Esophagus squamous epithelium (tissue), 5 donors: ENCODE results near the gene OPRM1. TPM values are rescaled to one million over a fixed set of nuclear protein-coding genes. Genes with fewer than 3 reads are reported as not detected.
A peak's percentile ranks its signal among the peaks of the same experiment; 100 is the strongest.

ENCODE experiments used
- DNase-seq: peaks from one replicate; lab custom pipeline; 2025; lab: John Stamatoyannopoulos, UW
- H3K27ac ChIP-seq, 4 donors: fragments of 200-600 bp; sonication (generic); one replicate each; pipeline ENCODE4 v1.5.1; 2016 to 2019; ENCODE audit warnings: mild to moderate bottlenecking in 1 of 4
- H3K27me3 ChIP-seq, 4 donors: fragments of 200-600 bp; sonication (generic); 1 replicate in 3 of 4; 2 replicates in 1 of 4; pipeline versions ENCODE4 v1.5.1 to v1.6.0; 2017 to 2021; ENCODE audit warnings: antibody characterized with exemption in 1 of 4
- H3K36me3 ChIP-seq, 3 donors: fragments of 200-600 bp; sonication (generic); one replicate each; pipeline ENCODE4 v1.5.1; 2016 to 2019
- H3K4me1 ChIP-seq, 3 donors: fragments of 200-600 bp; sonication (generic); one replicate each; pipeline ENCODE4 v1.5.1; 2017 to 2019
- H3K4me3 ChIP-seq, 4 donors: fragments of 200-600 bp; sonication (generic); 1 replicate in 3 of 4; 2 replicates in 1 of 4; pipeline ENCODE4 v1.5.1; 2016 to 2019; ENCODE audit warnings: mild to moderate bottlenecking in 2 of 4, moderate library complexity in 1 of 4
- H3K9me3 ChIP-seq, 3 donors: fragments of 200-600 bp; sonication (generic); one replicate each; pipeline ENCODE4 v1.5.1; 2016 to 2019
- CTCF ChIP-seq, 6 experiments: fragments of 450-650 bp in 4 of 6; fragments of 200-600 bp in 2 of 6; sonication (generic) in 2 of 6; IDR thresholded peaks; one replicate each; pipeline ENCODE4 v1.5.1; 2016 to 2019; ENCODE audit warnings: antibody characterized with exemption in 6 of 6, mild to moderate bottlenecking in 4 of 6, moderate library complexity in 4 of 6
- POLR2A ChIP-seq, 4 donors: fragments of 450-650 bp; IDR thresholded peaks; one replicate each; pipeline ENCODE4 v1.6.1; 2017; ENCODE audit warnings: antibody characterized with exemption in 4 of 4, mild to moderate bottlenecking in 4 of 4, moderate library complexity in 3 of 4
- WGBS, 2 donors: methylation state at CpG; one replicate each; pipeline ENCODE4 v1.1.5; 2018; 5-methylcytosine and 5-hydroxymethylcytosine counted together
- intact Hi-C: fragments of 100-400 bp; cut with DNase I; formaldehyde crosslinking; loops from one replicate; pipeline ENCODE4 v1.15.0; 2022
- total RNA-seq, 4 donors: library from RNA; depleted of rRNA; stranded (reverse); fragments of >200 nt; gene quantifications; one replicate each; pipeline ENCODE4 v1.1.0, GENCODE V29; 2016
- donor health status: DM: yes; HTN: yes; CAD: no.

The OPRM1 gene
- total RNA-seq, 4 donors from 2014 or later: not detected

- Histone ChIP-seq H3K4me1 (no peaks in the 10 kb centered on the region), H3K27me3 (no peaks in the 10 kb centered on the region), H3K36me3 (no peaks in the 10 kb centered on the region), H3K9me3 (no peaks in the 10 kb centered on the region), H3K27ac (no peak overlapping the region), H3K4me3 (no peak overlapping the region)
- WGBS, 2 donors: 43 to 53% methylated on average over 1 of the region's 1 CpG
- TF ChIP-seq CTCF (IDR thresholded peaks at IDR 0.05) (no peak), POLR2A (IDR thresholded peaks at IDR 0.05) (no peak)
- DNase-seq: no peak
- intact Hi-C loops: no loop called here
Observed at GRCh38 chr6:154285826-154286225, 246.8 kb downstream of the OPRM1 start.

- TF ChIP-seq POLR2A (IDR thresholded peaks at IDR 0.05) (no peak), CTCF (IDR thresholded peaks at IDR 0.05) (no peak)
- Histone ChIP-seq H3K4me1 (peaks cover 0 to 15% (median 0%) of the 10 kb centered on the region in 3 donors), H3K27me3 (no peaks in the 10 kb centered on the region), H3K4me3 (no peak overlapping the region), H3K9me3 (no peaks in the 10 kb centered on the region), H3K36me3 (no peaks in the 10 kb centered on the region), H3K27ac (no peak overlapping the region)
- intact Hi-C loops: no loop called here
- no peak for DNase-seq
- WGBS, 2 donors: 88 to 90% methylated on average over 6 of the region's 6 CpGs
Observed at GRCh38 chr6:154289818-154290508, 250.9 kb downstream of the OPRM1 start.

DNA sequence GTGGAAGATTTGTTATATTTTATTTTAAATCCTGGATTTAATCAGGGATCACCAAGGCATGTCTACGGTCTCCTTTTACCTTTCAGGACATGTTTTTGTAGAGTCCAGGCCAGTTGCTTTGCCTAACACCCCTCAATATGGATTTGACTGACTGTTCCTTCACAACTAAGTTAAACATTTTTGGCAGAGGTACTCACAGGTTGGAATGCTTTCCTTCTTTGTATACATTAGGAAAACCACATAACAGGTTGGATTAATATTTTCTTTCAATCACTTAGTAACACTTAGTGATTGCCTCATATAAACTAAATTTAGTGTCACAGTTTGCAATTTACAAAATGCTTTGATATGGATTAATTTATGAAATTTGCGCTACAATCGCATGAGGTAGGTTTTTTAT, 253.0 kb downstream of the OPRM1 start:
- H3K4me3 ChIP-seq: no peak overlapping the region
- TF ChIP-seq POLR2A (IDR thresholded peaks at IDR 0.05) (no peak), CTCF (IDR thresholded peaks at IDR 0.05) (no peak)
- peaks cover 0 to 22% (median 0%) of the 10 kb centered on the region in 3 donors for H3K4me1 ChIP-seq
- intact Hi-C loops: no loop called here
- DNase-seq: no peak
- H3K36me3 ChIP-seq: no peaks in the 10 kb centered on the region
- no peaks in the 10 kb centered on the region for H3K27me3 ChIP-seq
- 30 to 58% methylated on average over 3 of the region's 3 CpGs for WGBS, 2 donors
- H3K9me3 ChIP-seq: no peaks in the 10 kb centered on the region
- H3K27ac ChIP-seq: no peak overlapping the region

DNA sequence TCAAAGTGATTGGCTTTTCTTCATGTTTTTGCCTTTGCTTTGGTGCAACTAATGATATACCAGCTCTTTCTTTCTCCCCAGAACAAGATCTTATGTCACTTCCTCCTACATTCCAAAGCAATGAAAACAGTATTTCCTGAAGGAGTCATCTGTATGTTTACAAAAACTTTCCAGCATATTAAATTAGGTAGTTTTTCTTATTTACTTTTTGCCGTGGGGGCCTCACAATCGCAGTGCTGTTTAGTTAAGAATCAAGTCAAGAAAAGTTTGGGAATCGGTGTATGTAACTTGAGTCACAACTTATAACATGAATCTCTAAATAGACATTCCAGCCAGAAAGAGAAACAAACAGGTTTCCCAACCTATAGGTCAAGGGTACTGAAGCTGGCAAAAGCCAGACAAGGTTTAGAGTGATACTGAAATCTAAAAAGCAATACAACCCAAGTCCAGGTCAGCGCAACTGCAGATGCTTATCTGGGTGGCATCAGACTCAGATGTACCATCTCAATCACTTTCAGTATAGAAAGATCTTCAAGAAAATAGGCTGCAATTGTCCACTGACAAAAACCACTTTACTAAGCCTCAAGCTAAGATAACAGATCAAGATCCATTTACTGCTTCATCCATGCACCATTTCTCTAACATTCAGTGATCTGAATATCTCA, 253.9 kb downstream of the OPRM1 start:
- 36 to 42% methylated on average over 4 of the region's 4 CpGs for WGBS, 2 donors
- H3K27ac ChIP-seq: peak overlapping the region in 2 of 4 donors; percentile 8 to 14
- peaks cover 0 to 32% (median 3%) of the 10 kb centered on the region in 3 donors for H3K4me1 ChIP-seq
- no peaks in the 10 kb centered on the region for H3K27me3 ChIP-seq
- TF ChIP-seq CTCF (IDR thresholded peaks at IDR 0.05): no peak
- TF ChIP-seq POLR2A (IDR thresholded peaks at IDR 0.05): no peak
- intact Hi-C loops: no loop called here
- no peaks in the 10 kb centered on the region for H3K36me3 ChIP-seq
- H3K9me3 ChIP-seq: no peaks in the 10 kb centered on the region
- no peak for DNase-seq
- no peak overlapping the region for H3K4me3 ChIP-seq

GRCh38 chr6:154295733-154296132, 256.7 kb downstream of the OPRM1 start:
- H3K36me3 ChIP-seq: no peaks in the 10 kb centered on the region
- peaks cover 0 to 39% (median 12%) of the 10 kb centered on the region in 3 donors for H3K4me1 ChIP-seq
- intact Hi-C loops: no loop called here
- WGBS, 2 donors: 40 to 62% methylated on average over 4 of the region's 4 CpGs
- H3K27ac ChIP-seq: no peak overlapping the region
- no peaks in the 10 kb centered on the region for H3K27me3 ChIP-seq
- H3K4me3 ChIP-seq: no peak overlapping the region
- no peaks in the 10 kb centered on the region for H3K9me3 ChIP-seq
- TF ChIP-seq POLR2A (IDR thresholded peaks at IDR 0.05): no peak
- no peak for TF ChIP-seq CTCF (IDR thresholded peaks at IDR 0.05)
- DNase-seq: no peak
